Endometrial microvascular endothelial cells (primary cell): Measurements from ENCODE around the gene AGAP4. TPM values are rescaled to one million over a fixed set of nuclear protein-coding genes. Genes with fewer than 3 reads are reported as not detected.
"Not testable (repeated sequence)": the region's sequence is repeated elsewhere in the genome, so short reads cannot be mapped to it uniquely, and the experiment has no call there.

Experiments
- in situ Hi-C: cut with HindIII; loops from 2 replicates; pipeline ENCODE4 v1.10.0; 2017; ENCODE audit warnings: low sequenced_read_pairs, low pct_unique_long_range_greater_than_20kb; ENCODE audit errors: inconsistent ontology term
- total RNA-seq: library from RNA; depleted of rRNA; stranded (reverse); fragments of >200 nt; gene quantifications from one replicate; pipeline ENCODE4 v1.2.3, GENCODE V29; 2015; ENCODE audit errors: inconsistent ontology term

The AGAP4 gene
- total RNA-seq, 1 donor from 2014 or later, result 14.4 TPM

- in situ Hi-C loops, result not testable (repeated sequence)
Observed at GRCh38 chr10:45803060-45804010, 44.0 kb downstream of the AGAP4 start.

DNA sequence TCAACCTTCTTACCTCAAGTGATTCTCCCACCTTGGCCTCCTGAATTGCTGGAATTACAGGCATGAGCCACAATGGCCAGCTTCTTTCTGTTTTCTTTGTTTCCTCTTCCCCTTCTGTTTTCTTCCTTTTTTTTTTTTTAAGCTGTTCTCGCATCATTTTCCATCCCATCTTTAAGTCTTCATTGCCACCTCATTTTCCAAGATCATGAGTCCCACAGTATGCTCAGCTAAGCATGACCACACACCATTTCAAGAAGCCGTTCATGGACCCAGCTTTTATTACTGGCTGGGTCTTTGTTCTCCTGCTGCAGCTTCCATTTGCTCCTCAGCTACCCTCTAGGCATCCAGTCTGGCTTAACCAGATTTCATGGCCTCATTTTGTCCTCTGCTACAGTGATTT is 52.5 kb downstream of the AGAP4 start:
- in situ Hi-C loops, result not testable (repeated sequence)

GRCh38 chr10:45790694-45791426 is 56.4 kb downstream of the AGAP4 start:
- in situ Hi-C loops, result not testable (repeated sequence)

DNA sequence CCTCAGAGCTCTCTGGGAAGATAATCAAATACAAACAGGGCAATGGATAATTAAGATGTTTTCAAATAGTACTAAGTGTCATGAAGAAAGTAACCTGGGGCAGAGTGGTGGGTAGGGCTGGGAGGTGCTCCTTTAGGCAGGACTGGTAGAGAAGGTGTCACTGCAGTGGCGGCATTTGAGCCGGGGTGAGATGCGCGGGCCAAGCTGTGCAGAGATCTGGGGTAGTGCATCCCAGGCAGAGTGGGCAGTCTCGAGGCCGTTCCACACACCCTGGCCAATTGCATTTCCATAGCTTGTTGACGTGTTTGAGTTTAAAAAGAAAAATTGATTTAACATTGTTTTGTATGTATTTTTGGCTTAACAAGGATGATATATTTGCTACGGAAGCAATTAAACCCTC is 57.3 kb downstream of the AGAP4 start:
- in situ Hi-C loops, result not testable (repeated sequence)

- in situ Hi-C loops, result not testable (repeated sequence)
Observed at GRCh38 chr10:45787212-45787741, 60.0 kb downstream of the AGAP4 start.

GRCh38 chr10:45786217-45786616 is 61.1 kb downstream of the AGAP4 start:
- in situ Hi-C loops, result not testable (repeated sequence)

Other genes with a start within 250 kb of the AGAP4 start
- gene ZFAND4, start 174.7 kb downstream of the AGAP4 start, total RNA-seq, result 3.8 TPM
- 31.2 TPM for gene WASHC2C, start 120.2 kb downstream of the AGAP4 start, total RNA-seq
- gene TIMM23, start 125.0 kb upstream of the AGAP4 start, total RNA-seq, result 139 TPM
- 211 TPM for gene NCOA4, start 183.1 kb upstream of the AGAP4 start, total RNA-seq
- not detected for gene MSMB, start 198.8 kb upstream of the AGAP4 start, total RNA-seq